Smooth muscle cell (in vitro differentiated cells): Measurements from ENCODE around the gene MEA1. TPM values are rescaled to one million over a fixed set of nuclear protein-coding genes. Genes with fewer than 3 reads are reported as not detected.

Experiments
- DNase-seq: peaks from one replicate; lab custom pipeline; 2025; ENCODE audit not compliant: unreplicated experiment; lab: John Stamatoyannopoulos, UW
- H2AFZ ChIP-seq: fragments of 200-600 bp; sonication (generic); 2 replicates; pipeline ENCODE4 v1.6.0; 2016; ENCODE audit warnings: antibody characterized with exemption, low read depth, mild to moderate bottlenecking
- H3F3A ChIP-seq: fragments of 200-600 bp; sonication (generic); 2 replicates; pipeline ENCODE4 v1.6.0; 2017; ENCODE audit warnings: antibody characterized with exemption, low read depth
- H3K27ac ChIP-seq: fragments of 200-600 bp; sonication (generic); 2 replicates; pipeline ENCODE4 v1.5.1; 2016; ENCODE audit warnings: low read depth, mild to moderate bottlenecking
- H3K27me3 ChIP-seq: fragments of 200-600 bp; sonication (generic); 2 replicates; pipeline ENCODE4 v1.6.1; 2016; ENCODE audit warnings: low read depth, mild to moderate bottlenecking
- H3K36me3 ChIP-seq: fragments of 200-600 bp; sonication (generic); 2 replicates; pipeline ENCODE4 v1.5.1; 2016; ENCODE audit warnings: low read depth
- H3K4me1 ChIP-seq: fragments of 200-600 bp; sonication (generic); 2 replicates; pipeline ENCODE4 v1.5.1; 2016; ENCODE audit warnings: low read depth
- H3K4me2 ChIP-seq: fragments of 200-600 bp; sonication (generic); 2 replicates; pipeline ENCODE4 v1.6.0; 2016; ENCODE audit warnings: mild to moderate bottlenecking
- H3K4me3 ChIP-seq: fragments of 200-600 bp; sonication (generic); 2 replicates; pipeline ENCODE4 v1.5.1; 2016; ENCODE audit warnings: mild to moderate bottlenecking
- H3K79me2 ChIP-seq: fragments of 200-600 bp; sonication (generic); 2 replicates; pipeline ENCODE4 v1.6.0; 2016; ENCODE audit warnings: low read depth, mild to moderate bottlenecking
- H3K9ac ChIP-seq: fragments of 200-600 bp; sonication (generic); 2 replicates; pipeline ENCODE4 v1.6.0; 2016; ENCODE audit warnings: low read depth
- H3K9me3 ChIP-seq: fragments of 200-600 bp; sonication (generic); replicated peaks from 2 replicates; pipeline ENCODE4 v1.5.1; 2016; ENCODE audit warnings: low read depth
- H4K20me1 ChIP-seq: fragments of 200-600 bp; sonication (generic); 2 replicates; pipeline ENCODE4 v1.6.0; 2016; ENCODE audit warnings: low read depth
- CTCF ChIP-seq: fragments of 200-600 bp; sonication (generic); IDR thresholded peaks from 2 replicates; pipeline ENCODE4 v1.5.1; 2017; ENCODE audit warnings: borderline replicate concordance, mild to moderate bottlenecking, antibody characterized with exemption; ENCODE audit not compliant: insufficient read depth, poor library complexity, severe bottlenecking
- WGBS: methylation state at CpG from one replicate; pipeline ENCODE4 v1.1.7; 2016; ENCODE audit warnings: low lambda C conversion rate; 5-methylcytosine and 5-hydroxymethylcytosine counted together
- polyA plus RNA-seq: library from polyadenylated mRNA; unstranded; fragments of >200 nt; fragmentation: Nextera tagmentation; extraction: Ambion mirVana; gene quantifications from 2 replicates; pipeline ENCODE4 v1.2.1, GENCODE V29; 2016
- total RNA-seq: library from RNA; depleted of rRNA; stranded (reverse); fragments of >200 nt; gene quantifications from 2 replicates; pipeline ENCODE4 v1.2.3, GENCODE V29; 2014

Gene MEA1
- total and polyA plus RNA-seq, 2 experiments from 2014 or later = 86.7 to 154 TPM

- no peak for DNase-seq
- peaks cover 14% of the 10 kb centered on the region for H3F3A ChIP-seq
- no peaks in the 10 kb centered on the region for H3K36me3 ChIP-seq
- peaks cover 19% of the 10 kb centered on the region for H4K20me1 ChIP-seq
- H3K79me2 ChIP-seq = peaks cover 20% of the 10 kb centered on the region
- H2AFZ ChIP-seq = no peak overlapping the region
- H3K4me3 ChIP-seq = no peak overlapping the region
- H3K9me3 ChIP-seq = no peaks in the 10 kb centered on the region
- no peak for TF ChIP-seq CTCF
- no peaks in the 10 kb centered on the region for H3K27me3 ChIP-seq
- no peak overlapping the region for H3K27ac ChIP-seq
- H3K4me1 ChIP-seq = peaks cover 15% of the 10 kb centered on the region
- no peak overlapping the region for H3K4me2 ChIP-seq
- WGBS = 83% methylated on average over 5 of the region's 5 CpGs
- no peak overlapping the region for H3K9ac ChIP-seq
These were observed 38.7 kb downstream of the MEA1 start for GRCh38 chr6:42974919-42975505.

GRCh38 chr6:42973926-42974325 lies 39.8 kb downstream of the MEA1 start:
- H3K9ac ChIP-seq = no peak overlapping the region
- no peaks in the 10 kb centered on the region for H3K36me3 ChIP-seq
- peaks cover 20% of the 10 kb centered on the region for H3K79me2 ChIP-seq
- WGBS = 94% methylated on average over 3 of the region's 3 CpGs
- H3K27me3 ChIP-seq = no peaks in the 10 kb centered on the region
- H3K9me3 ChIP-seq = no peaks in the 10 kb centered on the region
- no peak for TF ChIP-seq CTCF
- no peak overlapping the region for H3K4me3 ChIP-seq
- H4K20me1 ChIP-seq = peaks cover 19% of the 10 kb centered on the region
- H2AFZ ChIP-seq = no peak overlapping the region
- peaks cover 8% of the 10 kb centered on the region for H3K4me1 ChIP-seq
- H3K4me2 ChIP-seq = no peak overlapping the region
- DNase-seq = no peak
- H3K27ac ChIP-seq = no peak overlapping the region
- H3F3A ChIP-seq = peaks cover 8% of the 10 kb centered on the region

DNA sequence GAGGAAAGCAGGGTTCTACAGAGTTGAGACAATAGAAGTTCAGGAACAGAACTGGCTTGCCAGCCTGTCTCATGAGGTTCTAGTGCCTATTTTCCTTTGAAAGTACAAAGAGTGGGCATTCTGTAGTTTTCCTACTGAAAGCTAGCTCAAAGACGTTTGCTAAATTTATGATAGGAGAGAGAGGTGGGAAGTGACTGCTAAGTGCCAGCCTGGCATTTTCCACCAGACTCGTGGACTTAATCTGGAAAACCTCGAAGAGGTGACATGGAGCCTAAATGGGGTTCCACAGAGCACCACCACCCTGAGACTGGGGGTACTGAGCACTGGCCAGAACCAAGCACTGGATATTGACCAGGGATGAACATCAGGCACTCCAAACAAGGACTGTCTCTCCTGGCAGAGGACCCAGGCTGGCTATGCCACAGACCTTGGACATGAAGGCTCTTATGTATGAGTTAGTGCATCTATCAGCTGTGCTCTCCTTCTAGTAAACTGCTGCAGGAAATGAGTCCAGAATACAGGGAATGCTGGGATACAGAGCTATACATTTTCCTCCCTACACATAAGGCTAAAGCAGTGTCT lies 41.9 kb downstream of the MEA1 start:
- H3K9ac ChIP-seq = no peak overlapping the region
- WGBS = 90% methylated on average over 3 of the region's 3 CpGs
- H3K79me2 ChIP-seq = peaks cover 6% of the 10 kb centered on the region
- no peak overlapping the region for H2AFZ ChIP-seq
- TF ChIP-seq CTCF = no peak
- H3K4me1 ChIP-seq = no peaks in the 10 kb centered on the region
- DNase-seq = no peak
- peaks cover 8% of the 10 kb centered on the region for H3F3A ChIP-seq
- H3K4me3 ChIP-seq = no peak overlapping the region
- H4K20me1 ChIP-seq = peaks cover 15% of the 10 kb centered on the region
- H3K9me3 ChIP-seq = no peaks in the 10 kb centered on the region
- H3K27me3 ChIP-seq = no peaks in the 10 kb centered on the region
- H3K4me2 ChIP-seq = no peak overlapping the region
- H3K27ac ChIP-seq = peak overlapping the region; percentile 28
- no peaks in the 10 kb centered on the region for H3K36me3 ChIP-seq
